SU-DHL-6 (cell line): ENCODE results near the gene MIB2.

Experiments
- H2AFZ ChIP-seq: fragments of 200-600 bp; sonication (generic); 2 replicates; pipeline ENCODE4 v1.6.1; 2014; ENCODE audit warnings: low read depth, mild to moderate bottlenecking, moderate library complexity, mixed read lengths, antibody characterized with exemption, low read length; ENCODE audit not compliant: severe bottlenecking
- H3F3A ChIP-seq: fragments of 200-600 bp; shearing (Covaris generic); 2 replicates; pipeline ENCODE4 v1.6.0; 2016; ENCODE audit warnings: antibody characterized with exemption, mild to moderate bottlenecking; ENCODE audit not compliant: insufficient read depth
- H3K27ac ChIP-seq: fragments of 200-600 bp; sonication (generic); 2 replicates; pipeline ENCODE4 v1.5.1; 2016; ENCODE audit warnings: low read depth, mild to moderate bottlenecking, low read length, moderate library complexity, mixed read lengths
- H3K27me3 ChIP-seq: fragments of 200-600 bp; sonication (generic), shearing (Covaris generic); 2 replicates; pipeline ENCODE4 v1.6.0; 2014; ENCODE audit warnings: mild to moderate bottlenecking, low read length
- H3K36me3 ChIP-seq: fragments of 200-600 bp; sonication (generic); 2 replicates; pipeline ENCODE4 v1.6.1; 2014; ENCODE audit warnings: mild to moderate bottlenecking, low read length, mixed read lengths
- H3K4me2 ChIP-seq: fragments of 300-600, 200-600 bp; shearing (Covaris generic), sonication (generic); 2 replicates; pipeline ENCODE4 v1.6.0; 2014; ENCODE audit warnings: low read length, low read depth, mild to moderate bottlenecking; ENCODE audit not compliant: poor library complexity, severe bottlenecking
- H3K4me3 ChIP-seq: fragments of 200-600 bp; sonication (generic); 2 replicates; pipeline ENCODE4 v1.5.1; 2014; ENCODE audit warnings: antibody characterized with exemption, low read length, mild to moderate bottlenecking, mixed read lengths; ENCODE audit not compliant: insufficient read depth, poor library complexity, severe bottlenecking
- H3K79me2 ChIP-seq: fragments of 200-600 bp; sonication (generic); 2 replicates; pipeline ENCODE4 v1.6.1; 2014; ENCODE audit warnings: mild to moderate bottlenecking, low read length, moderate library complexity; ENCODE audit not compliant: insufficient read depth
- H3K9ac ChIP-seq: fragments of 200-600 bp; sonication (generic); 2 replicates; pipeline ENCODE4 v1.7.0; 2014; ENCODE audit warnings: mild to moderate bottlenecking, low read length
- H3K9me2 ChIP-seq: fragments of 200-600 bp; sonication (generic); replicated peaks from 2 replicates; pipeline ENCODE4 v1.6.1; 2014; ENCODE audit warnings: low read length; ENCODE audit not compliant: insufficient read depth
- H3K9me3 ChIP-seq: fragments of 200-600 bp; sonication (generic); 2 replicates; pipeline ENCODE4 v1.6.1; 2014; ENCODE audit warnings: low read length, mixed read lengths; ENCODE audit not compliant: insufficient read depth
- H4K20me1 ChIP-seq: fragments of 200-600 bp; sonication (generic); 2 replicates; pipeline ENCODE4 v1.6.1; 2014; ENCODE audit warnings: low read depth, mild to moderate bottlenecking, antibody characterized with exemption, low read length, moderate library complexity, mixed read lengths
- EZH2phosphoT487 ChIP-seq: fragments of 200-600 bp; sonication (generic), shearing (Covaris generic); conservative IDR thresholded peaks from 2 replicates; pipeline ENCODE4 v1.6.1; 2018; ENCODE audit warnings: mild to moderate bottlenecking, antibody characterized with exemption, low read length, moderate library complexity, mixed read lengths
- TF ChIP-seq, protein P1 (sequence below): fragments of 200-600 bp; sonication (generic); IDR thresholded peaks from one replicate; pipeline ENCODE4 v1.5.1; 2017; ENCODE audit warnings: antibody characterized with exemption, mild to moderate bottlenecking, low read length, moderate library complexity; ENCODE audit not compliant: insufficient read depth, poor library complexity, severe bottlenecking

The MIB2 gene

GRCh38 chr1:1604374-1605033, 10.8 kb upstream of the MIB2 start:
- no peaks in the 10 kb centered on the region for H3K9me2 ChIP-seq
- no peak overlapping the region for H3K27ac ChIP-seq
- TF ChIP-seq, protein P1, sequence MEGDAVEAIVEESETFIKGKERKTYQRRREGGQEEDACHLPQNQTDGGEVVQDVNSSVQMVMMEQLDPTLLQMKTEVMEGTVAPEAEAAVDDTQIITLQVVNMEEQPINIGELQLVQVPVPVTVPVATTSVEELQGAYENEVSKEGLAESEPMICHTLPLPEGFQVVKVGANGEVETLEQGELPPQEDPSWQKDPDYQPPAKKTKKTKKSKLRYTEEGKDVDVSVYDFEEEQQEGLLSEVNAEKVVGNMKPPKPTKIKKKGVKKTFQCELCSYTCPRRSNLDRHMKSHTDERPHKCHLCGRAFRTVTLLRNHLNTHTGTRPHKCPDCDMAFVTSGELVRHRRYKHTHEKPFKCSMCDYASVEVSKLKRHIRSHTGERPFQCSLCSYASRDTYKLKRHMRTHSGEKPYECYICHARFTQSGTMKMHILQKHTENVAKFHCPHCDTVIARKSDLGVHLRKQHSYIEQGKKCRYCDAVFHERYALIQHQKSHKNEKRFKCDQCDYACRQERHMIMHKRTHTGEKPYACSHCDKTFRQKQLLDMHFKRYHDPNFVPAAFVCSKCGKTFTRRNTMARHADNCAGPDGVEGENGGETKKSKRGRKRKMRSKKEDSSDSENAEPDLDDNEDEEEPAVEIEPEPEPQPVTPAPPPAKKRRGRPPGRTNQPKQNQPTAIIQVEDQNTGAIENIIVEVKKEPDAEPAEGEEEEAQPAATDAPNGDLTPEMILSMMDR = no peak
- TF ChIP-seq EZH2phosphoT487 = no peak
- H4K20me1 ChIP-seq = no peaks in the 10 kb centered on the region
- no peak overlapping the region for H3K4me3 ChIP-seq
- H3F3A ChIP-seq = no peaks in the 10 kb centered on the region
- H3K27me3 ChIP-seq = no peaks in the 10 kb centered on the region
- H3K79me2 ChIP-seq = no peaks in the 10 kb centered on the region
- no peak overlapping the region for H3K9ac ChIP-seq
- no peak overlapping the region for H2AFZ ChIP-seq
- H3K36me3 ChIP-seq = no peaks in the 10 kb centered on the region
- no peaks in the 10 kb centered on the region for H3K9me3 ChIP-seq
- no peak overlapping the region for H3K4me2 ChIP-seq

DNA sequence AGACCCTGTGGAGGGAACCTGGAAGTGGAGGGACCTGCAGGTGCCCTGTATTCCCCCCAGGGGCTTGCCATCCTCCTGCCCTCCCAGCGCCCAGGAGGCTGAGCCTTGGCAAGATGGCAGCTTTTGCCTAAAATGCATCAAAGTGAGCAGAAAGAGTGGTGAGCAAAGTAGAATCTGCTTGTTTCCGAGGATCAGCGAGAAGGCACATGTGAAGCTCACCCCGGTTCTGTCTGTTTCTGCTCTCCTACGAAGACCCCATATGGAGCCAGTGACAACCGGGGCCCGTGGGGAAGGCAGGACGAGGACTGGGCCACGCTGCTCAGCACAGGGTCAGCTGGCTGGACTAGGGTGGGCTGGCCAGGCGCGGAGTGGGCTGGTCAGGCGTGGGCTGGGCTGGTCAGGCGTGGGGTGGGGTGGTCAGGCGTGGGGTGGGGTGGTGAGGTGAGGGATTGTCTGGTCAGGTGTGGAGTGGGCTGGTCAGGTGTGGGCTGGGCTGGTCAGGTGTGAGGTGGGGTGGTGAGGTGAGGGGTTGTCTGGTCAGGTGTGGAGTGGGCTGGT, 10.2 kb upstream of the MIB2 start:
- H3K4me3 ChIP-seq = no peak overlapping the region
- no peak overlapping the region for H3K4me2 ChIP-seq
- TF ChIP-seq, protein P1 = no peak
- no peak for TF ChIP-seq EZH2phosphoT487
- no peaks in the 10 kb centered on the region for H3K9me3 ChIP-seq
- no peak overlapping the region for H3K27ac ChIP-seq
- H2AFZ ChIP-seq = no peak overlapping the region
- no peaks in the 10 kb centered on the region for H3F3A ChIP-seq
- H3K9ac ChIP-seq = no peak overlapping the region
- no peaks in the 10 kb centered on the region for H3K79me2 ChIP-seq
- no peaks in the 10 kb centered on the region for H4K20me1 ChIP-seq
- H3K9me2 ChIP-seq = no peaks in the 10 kb centered on the region
- H3K36me3 ChIP-seq = no peaks in the 10 kb centered on the region
- no peaks in the 10 kb centered on the region for H3K27me3 ChIP-seq

- Histone ChIP-seq H3K4me2 (no peak overlapping the region), H3K9me2 (no peaks in the 10 kb centered on the region), H4K20me1 (no peaks in the 10 kb centered on the region), H3K4me3 (no peak overlapping the region), H3F3A (no peaks in the 10 kb centered on the region), H3K27ac (no peak overlapping the region), H3K9ac (no peak overlapping the region), H3K27me3 (no peaks in the 10 kb centered on the region), H3K36me3 (no peaks in the 10 kb centered on the region), H3K79me2 (no peaks in the 10 kb centered on the region), H3K9me3 (no peaks in the 10 kb centered on the region), H2AFZ (no peak overlapping the region)
- no peak for TF ChIP-seq EZH2phosphoT487
- TF ChIP-seq, protein P1 = no peak
Measured at GRCh38 chr1:1605724-1606123, 9.6 kb upstream of the MIB2 start.
